Mesodermal cell (in vitro differentiated cells): ENCODE data around the gene DNAH1.

ENCODE experiments used
- H3K27ac ChIP-seq: 2 replicates; pipeline ENCODE4 v1.7.0; 2013; ENCODE audit warnings: mild to moderate bottlenecking, low read depth, low read length, moderate library complexity; ENCODE audit not compliant: severe bottlenecking
- H3K36me3 ChIP-seq: 2 replicates; pipeline ENCODE4 v1.7.1; 2013; ENCODE audit warnings: mild to moderate bottlenecking, low read length, moderate library complexity; ENCODE audit not compliant: control insufficient read depth, insufficient read depth
- H3K4me1 ChIP-seq: one replicate; pipeline ENCODE4 v1.7.1; 2013; ENCODE audit warnings: mild to moderate bottlenecking, low read length; ENCODE audit not compliant: insufficient read depth, control insufficient read depth, poor library complexity, severe bottlenecking
- H3K4me3 ChIP-seq: 2 replicates; pipeline ENCODE4 v1.7.0; 2013; ENCODE audit warnings: low read length, control low read depth, mild to moderate bottlenecking; ENCODE audit not compliant: insufficient read depth, poor library complexity, severe bottlenecking; ENCODE audit errors: extremely low read depth
- H3K9me3 ChIP-seq: 2 replicates; pipeline ENCODE4 v1.7.1; 2013; ENCODE audit warnings: mild to moderate bottlenecking, low read length, moderate library complexity; ENCODE audit not compliant: control insufficient read depth
- WGBS, 2 experiments: methylation state at CpG; one replicate each; pipeline ENCODE4 v1.1.5; 2013; ENCODE audit warnings: missing lambda C conversion rate in 2 of 2; ENCODE audit not compliant: insufficient coverage in 2 of 2; 5-methylcytosine and 5-hydroxymethylcytosine counted together

Gene DNAH1

DNA sequence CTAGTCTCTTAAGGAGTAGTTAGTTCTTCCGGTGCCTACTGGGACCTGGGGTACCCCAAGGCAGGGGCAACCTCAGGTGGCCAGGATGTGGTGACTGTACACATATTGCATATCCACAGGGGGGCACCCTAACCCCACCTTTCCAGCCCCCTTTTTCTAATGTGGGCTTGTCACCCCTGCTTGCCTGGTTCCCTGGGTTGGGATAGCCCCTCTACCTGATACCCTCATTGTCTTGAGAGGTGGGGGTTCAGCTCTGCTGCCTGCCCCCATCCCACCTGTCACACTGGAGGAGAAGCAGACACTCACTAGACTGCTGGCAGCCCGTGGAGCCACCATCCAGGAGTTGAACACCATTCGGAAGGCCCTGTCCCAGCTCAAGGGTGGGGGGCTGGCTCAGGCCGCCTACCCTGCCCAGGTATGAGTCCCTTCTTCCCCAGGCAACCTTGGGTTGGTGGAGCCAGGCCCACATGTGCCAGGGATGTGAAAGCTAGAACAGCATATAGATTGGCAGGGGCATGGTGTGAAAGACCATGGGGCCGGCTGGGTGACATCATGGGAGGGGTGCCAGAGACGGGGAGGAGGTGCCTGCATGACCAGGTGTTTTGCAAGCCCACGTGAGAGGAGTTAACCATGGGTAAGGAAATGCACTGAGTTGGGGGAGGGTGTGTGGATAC, 24.5 kb upstream of the DNAH1 start:
- 85 to 89% methylated on average over 6 to 7 of the region's 7 CpGs for WGBS, 2 experiments
- Histone ChIP-seq H3K36me3 (peaks cover 12% of the 10 kb centered on the region), H3K9me3 (no peaks in the 10 kb centered on the region), H3K4me1 (no peaks in the 10 kb centered on the region), H3K4me3 (no peak overlapping the region), H3K27ac (no peak overlapping the region)

DNA sequence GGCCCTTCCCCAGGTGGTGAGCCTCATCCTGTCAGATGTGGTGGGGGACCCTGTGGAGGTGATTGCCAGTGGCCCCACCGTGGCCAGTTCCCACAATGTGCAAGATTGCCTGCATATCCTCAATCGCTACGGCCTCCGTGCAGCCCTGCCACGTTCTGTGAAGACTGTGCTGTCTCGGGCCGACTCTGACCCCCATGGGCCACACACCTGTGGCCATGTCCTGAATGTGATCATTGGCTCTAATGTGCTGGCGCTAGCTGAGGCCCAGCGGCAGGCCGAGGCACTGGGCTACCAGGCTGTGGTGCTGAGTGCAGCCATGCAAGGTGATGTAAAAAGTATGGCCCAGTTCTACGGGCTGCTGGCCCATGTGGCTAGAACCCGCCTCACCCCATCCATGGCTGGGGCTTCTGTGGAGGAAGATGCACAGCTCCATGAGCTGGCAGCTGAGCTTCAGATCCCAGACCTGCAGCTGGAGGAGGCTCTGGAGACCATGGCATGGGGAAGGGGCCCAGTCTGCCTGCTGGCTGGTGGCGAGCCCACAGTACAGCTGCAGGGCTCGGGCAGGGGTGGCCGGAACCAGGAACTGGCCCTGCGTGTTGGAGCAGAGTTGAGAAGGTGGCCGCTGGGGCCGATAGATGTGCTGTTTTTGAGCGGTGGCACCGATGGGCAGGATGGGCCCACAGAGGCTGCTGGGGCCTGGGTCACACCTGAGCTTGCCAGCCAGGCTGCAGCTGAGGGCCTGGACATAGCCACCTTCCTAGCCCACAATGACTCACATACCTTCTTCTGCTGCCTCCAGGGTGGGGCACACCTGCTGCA, 23.7 kb upstream of the DNAH1 start:
- Histone ChIP-seq H3K4me1 (no peaks in the 10 kb centered on the region), H3K36me3 (peaks cover 12% of the 10 kb centered on the region)
- 94 to 96% methylated on average over 14 to 20 of the region's 20 CpGs for WGBS, 2 experiments

DNA sequence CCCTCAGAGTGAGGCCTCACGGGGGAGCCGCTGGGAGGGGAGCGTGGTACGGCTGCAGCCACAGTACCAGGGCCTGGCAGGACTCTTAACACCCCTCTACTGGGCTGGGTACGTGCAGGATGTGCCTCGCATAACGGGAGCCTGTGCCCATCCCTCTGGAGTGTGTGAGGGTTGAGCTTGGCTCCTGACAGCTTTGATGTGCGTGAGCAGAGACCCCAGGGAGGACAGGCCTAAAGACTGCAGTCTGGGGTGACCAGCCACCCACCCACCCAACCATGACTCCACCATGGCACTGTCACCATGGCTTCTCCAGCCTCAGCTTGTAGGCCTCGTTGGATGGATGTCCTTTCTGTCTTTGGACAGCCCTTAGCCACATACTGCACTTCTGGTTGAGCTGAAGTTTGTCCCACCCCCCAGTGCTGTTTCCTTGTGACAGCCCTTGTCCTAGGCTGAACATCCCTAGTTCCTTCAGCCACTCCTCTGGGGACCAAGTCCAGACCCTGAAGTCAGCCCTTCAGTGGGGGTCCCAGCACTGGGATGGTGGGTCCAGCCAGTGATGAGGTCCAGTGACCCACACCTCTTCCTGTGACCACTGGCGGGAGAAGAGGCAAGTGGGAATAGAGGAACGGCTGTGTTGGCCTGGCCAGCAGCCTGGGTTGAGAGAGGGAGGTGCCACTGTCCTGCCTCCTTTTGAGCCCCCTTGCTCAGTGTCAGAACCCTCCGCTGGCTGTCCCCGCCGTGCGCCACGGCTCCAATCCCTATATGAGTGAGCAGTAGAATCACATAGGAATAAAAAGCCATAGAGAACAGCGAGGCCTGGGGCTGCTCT, 22.4 kb upstream of the DNAH1 start:
- H3K36me3 ChIP-seq: peaks cover 12% of the 10 kb centered on the region
- no peaks in the 10 kb centered on the region for H3K9me3 ChIP-seq
- peaks cover 11% of the 10 kb centered on the region for H3K4me1 ChIP-seq
- no peak overlapping the region for H3K4me3 ChIP-seq
- no peak overlapping the region for H3K27ac ChIP-seq
- 89 to 96% methylated on average over 10 of the region's 17 CpGs for WGBS, 2 experiments

More for the DNA sequence above, 23.7 kb upstream of the DNAH1 start:
- H3K9me3 ChIP-seq: no peaks in the 10 kb centered on the region
- H3K27ac ChIP-seq: no peak overlapping the region
- no peak overlapping the region for H3K4me3 ChIP-seq

DNA sequence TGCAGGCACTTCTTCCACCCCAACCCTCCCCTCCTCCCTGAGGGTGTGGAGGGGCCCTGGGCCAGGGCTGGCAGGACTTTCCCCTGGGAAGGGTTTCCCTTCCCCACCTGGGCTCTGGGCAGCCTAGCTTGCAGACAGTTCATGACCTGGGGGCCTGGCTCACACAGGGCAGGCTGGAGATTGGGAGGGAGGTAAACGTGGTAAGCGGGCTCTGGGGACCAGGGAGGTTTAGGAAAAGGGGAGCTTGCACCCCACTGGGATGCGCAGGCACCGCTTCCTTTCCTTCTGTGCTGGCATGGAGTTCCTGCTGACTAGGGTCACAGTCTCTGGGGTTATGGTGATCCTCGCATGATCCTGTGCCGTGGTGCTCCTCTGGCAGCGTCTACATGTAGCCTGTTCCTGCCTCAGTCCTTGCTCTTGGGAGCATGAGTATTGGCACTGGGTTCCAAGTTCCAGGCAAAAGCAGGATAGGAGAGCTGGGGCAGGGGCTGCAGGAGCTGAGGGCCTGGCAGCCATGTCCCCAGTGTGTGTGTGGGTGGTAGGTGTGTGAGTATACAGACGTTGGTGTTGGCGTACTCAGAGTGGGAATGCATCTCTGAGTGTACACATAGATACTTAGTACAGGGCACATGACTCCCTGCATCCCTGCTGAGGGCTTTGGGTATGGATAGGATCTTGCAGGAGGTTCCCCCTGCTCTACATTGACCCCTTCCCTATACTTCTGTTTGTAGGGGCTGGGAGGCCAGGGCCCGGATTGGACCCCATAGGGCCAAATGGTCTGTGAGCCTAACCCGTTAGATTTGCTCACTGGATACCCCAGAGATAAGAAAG, 21.6 kb upstream of the DNAH1 start:
- peaks cover 20% of the 10 kb centered on the region for H3K4me1 ChIP-seq
- no peaks in the 10 kb centered on the region for H3K9me3 ChIP-seq
- WGBS, 2 experiments: 81 to 83% methylated on average over 10 to 11 of the region's 11 CpGs
- H3K27ac ChIP-seq: no peak overlapping the region
- H3K4me3 ChIP-seq: no peak overlapping the region
- peaks cover 12% of the 10 kb centered on the region for H3K36me3 ChIP-seq

DNA sequence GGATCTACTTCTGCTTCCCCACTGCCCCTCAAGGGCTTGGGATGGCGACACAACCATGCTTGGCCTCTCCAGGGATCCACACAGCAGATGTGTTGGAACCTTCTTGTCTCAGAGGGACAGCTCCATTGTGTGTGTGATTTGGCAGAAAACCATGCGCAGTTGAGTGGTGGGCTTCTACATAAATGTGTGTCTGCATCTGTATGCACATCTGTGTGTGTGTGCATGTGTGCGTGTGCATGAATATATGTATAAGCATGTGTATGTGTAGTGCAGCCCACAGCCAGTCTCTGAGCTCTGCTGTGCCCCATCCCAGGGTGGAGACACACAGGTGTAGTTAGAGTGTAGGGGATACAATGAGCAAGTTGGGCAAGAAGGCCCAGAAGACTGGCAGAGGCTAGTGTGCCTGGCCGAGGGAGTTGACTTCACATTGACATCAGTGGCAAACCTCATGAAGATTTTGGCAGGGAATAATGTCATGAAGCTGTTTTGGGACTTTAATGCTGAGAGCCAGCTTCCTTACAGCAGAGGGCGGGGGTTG, 20.4 kb upstream of the DNAH1 start:
- Histone ChIP-seq H3K27ac (no peak overlapping the region), H3K4me3 (no peak overlapping the region), H3K4me1 (peaks cover 29% of the 10 kb centered on the region), H3K9me3 (no peaks in the 10 kb centered on the region), H3K36me3 (peaks cover 12% of the 10 kb centered on the region)
- WGBS, 2 experiments: 87 to 97% methylated on average over 3 to 4 of the region's 5 CpGs

DNA sequence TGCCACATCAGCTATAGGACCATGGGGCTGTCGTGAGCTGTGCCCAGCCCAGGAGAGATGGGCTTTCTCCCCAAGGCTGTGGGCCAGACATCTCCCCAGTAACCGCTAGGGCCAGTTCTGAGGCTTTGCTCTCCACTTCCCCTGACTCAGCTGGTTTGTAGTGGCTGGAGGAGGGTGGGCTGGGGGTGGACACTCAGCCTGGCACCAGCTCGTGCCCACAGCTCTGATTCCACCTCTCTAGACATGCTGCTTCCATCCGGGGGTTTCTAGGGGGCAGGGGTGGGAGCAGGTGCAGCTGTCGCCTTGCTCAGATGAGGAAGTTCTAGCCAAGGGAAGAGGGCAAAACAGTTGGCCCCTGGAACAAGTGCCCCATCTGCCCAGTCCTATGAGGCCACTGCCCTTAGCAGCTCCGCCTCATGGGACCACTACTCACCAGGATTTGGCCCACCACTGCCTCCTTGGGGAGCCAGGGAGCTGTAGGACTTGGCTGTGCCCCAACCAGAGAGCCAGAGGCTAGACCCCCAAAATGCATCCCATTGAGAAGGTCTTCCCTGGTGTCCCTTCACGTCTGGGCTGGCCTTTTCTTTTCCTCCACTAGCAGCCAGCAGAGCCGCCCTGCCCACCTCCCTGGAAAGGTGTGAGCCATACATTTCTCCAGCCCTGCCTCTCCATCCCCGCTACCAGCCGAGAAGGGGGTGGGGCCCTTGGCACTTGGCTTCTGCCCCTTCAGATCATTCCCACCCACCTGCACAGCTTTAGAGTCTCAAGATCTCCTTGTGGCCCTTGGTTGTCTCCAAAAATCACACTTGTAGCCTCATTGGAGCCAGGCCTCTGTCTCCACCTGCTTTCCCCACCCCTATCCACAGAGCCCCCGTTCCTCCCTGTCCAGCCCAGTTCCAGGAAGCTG, 18.6 kb upstream of the DNAH1 start:
- Histone ChIP-seq H3K36me3 (peaks cover 7% of the 10 kb centered on the region), H3K4me1 (peaks cover 29% of the 10 kb centered on the region), H3K27ac (no peak overlapping the region), H3K9me3 (no peaks in the 10 kb centered on the region), H3K4me3 (no peak overlapping the region)
- WGBS, 2 experiments: 90 to 92% methylated on average over 8 of the region's 11 CpGs

DNA sequence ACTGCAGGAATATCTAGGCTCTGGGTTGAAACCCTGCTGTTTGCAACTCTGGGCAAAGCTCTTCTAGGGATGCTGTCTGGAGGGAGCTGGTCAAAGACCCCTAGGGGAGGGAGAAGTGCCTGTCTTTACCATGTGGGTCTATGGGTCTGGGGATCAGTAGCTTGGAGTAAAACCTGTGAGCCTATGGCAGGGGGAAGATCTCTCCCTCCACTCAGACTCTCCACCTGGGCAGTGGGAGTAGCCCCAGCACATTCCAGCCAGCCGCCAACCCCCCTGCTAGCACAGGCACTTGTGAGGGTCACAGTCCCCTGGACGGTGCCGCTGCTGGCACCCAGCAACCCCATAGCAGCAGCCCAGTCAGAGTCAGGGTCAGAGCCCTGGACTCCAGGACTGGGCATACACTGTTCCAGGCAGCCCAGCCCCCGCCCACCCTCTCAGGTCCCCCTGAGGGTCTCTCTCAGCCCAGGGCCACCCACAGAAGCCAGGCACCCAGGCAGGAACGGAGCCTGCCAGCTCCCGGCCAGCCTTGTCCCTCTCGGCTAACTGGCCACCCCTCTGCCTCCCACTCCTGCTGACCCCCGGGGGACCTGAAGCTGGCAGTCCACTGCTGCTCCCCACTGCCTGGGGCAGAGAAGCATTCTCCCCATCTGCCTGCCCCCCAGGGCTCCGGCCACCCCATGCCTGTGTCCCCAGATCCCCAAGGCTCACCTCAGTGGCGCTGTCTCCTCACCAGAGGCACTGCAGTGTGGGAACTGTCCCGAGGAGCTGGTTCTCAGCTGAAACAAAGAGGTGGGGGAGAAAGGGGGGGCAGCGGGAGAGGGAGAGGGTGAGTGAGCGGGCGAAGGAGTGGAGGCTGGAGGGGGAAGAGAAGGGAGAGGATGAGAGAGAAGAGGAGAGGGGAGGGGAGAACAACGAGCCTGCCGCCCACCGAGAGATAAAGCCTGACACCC, 17.7 kb upstream of the DNAH1 start:
- peak overlapping the region; percentile 22 for H3K4me3 ChIP-seq
- no peaks in the 10 kb centered on the region for H3K9me3 ChIP-seq
- WGBS, 2 experiments: 20 to 29% methylated on average over 12 to 15 of the region's 17 CpGs
- H3K36me3 ChIP-seq: no peaks in the 10 kb centered on the region
- peaks cover 29% of the 10 kb centered on the region for H3K4me1 ChIP-seq
- peak overlapping the region; percentile 57 for H3K27ac ChIP-seq

DNA sequence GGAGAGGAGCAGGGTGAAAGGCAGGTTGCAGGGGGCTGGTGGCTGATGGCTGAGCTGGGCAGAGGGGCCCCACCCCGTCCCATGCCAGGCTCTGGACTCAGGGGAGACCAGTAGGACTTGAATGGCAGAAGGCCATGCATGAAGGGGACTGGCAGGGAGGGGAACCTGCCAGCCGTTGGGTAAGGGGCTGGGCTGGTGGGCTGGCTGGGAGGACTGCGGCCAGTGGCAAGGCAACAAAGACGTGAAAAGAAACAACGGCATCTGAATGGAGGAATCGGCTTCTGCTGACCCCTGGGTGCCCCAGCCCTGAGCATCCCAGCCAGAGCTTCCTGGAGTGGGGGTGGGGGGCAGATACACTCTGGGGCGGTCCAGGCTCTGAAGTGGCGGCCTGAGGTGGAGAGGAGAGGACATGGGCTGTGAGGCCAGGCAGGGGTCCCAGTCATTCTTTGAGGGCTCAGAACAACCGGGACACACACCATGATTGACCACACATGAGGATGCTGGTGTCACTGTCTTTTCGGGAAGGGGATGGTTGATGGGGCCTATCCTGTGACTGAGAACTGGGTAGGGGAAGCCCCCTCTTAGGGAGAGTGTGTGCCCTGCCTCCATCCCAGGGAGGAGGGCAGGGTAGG, 16.8 kb upstream of the DNAH1 start:
- no peaks in the 10 kb centered on the region for H3K9me3 ChIP-seq
- peaks cover 29% of the 10 kb centered on the region for H3K4me1 ChIP-seq
- H3K4me3 ChIP-seq: peak overlapping the region; percentile 22
- no peaks in the 10 kb centered on the region for H3K36me3 ChIP-seq
- H3K27ac ChIP-seq: peak overlapping the region; percentile 57
- WGBS, 2 experiments: 17 to 18% methylated on average over 7 to 10 of the region's 10 CpGs
